Left ventricle myocardium inferior (tissue), 1 donor: Measurements from ENCODE around the gene ACTL8. TPM values are rescaled to one million over a fixed set of nuclear protein-coding genes. Genes with fewer than 3 reads are reported as not detected.
A peak's percentile ranks its signal among the peaks of the same experiment; 100 is the strongest.

Experiments used
- DNase-seq: peaks from one replicate; pipeline ENCODE4 v3.0.0-alpha.2; 2020
- H3K27ac ChIP-seq: fragments of 200-600 bp; replicated peaks from 2 replicates; pipeline ENCODE4 v1.8.0; 2021
- H3K27me3 ChIP-seq: fragments of 200-600 bp; 2 replicates; pipeline ENCODE4 v1.8.0; 2021; ENCODE audit warnings: low read depth
- H3K36me3 ChIP-seq: fragments of 200-600 bp; 2 replicates; pipeline ENCODE4 v1.8.0; 2021
- H3K4me1 ChIP-seq: fragments of 200-600 bp; 2 replicates; pipeline ENCODE4 v1.8.0; 2021
- H3K4me3 ChIP-seq: fragments of 200-600 bp; 2 replicates; pipeline ENCODE4 v1.8.0; 2021; ENCODE audit warnings: mild to moderate bottlenecking, moderate library complexity
- H3K9me3 ChIP-seq: fragments of 200-600 bp; replicated peaks from 2 replicates; pipeline ENCODE4 v1.8.0; 2021
- CTCF ChIP-seq: fragments of 200-600 bp; IDR thresholded peaks from 2 replicates; pipeline ENCODE4 v1.8.0; 2021; ENCODE audit warnings: antibody characterized with exemption, mild to moderate bottlenecking, borderline replicate concordance
- intact Hi-C: fragments of 100-400 bp; cut with micrococcal nuclease; formaldehyde crosslinking; loops from one replicate; pipeline ENCODE4 v1.11.0; 2022
- total RNA-seq: library from RNA; stranded (reverse); fragmentation: NEBNext Ultra II Directional; extraction: Animal tissue kit (Norgen Biotek cat#: 25700); gene quantifications from one replicate; pipeline ENCODE4 v1.2.1, GENCODE V29; 2021
- donor health status: DM: no; HTN: yes; CAD: no; lungs with severe emphysema.

ACTL8 gene
- total RNA-seq, 1 donor from 2014 or later, result not detected

DNA sequence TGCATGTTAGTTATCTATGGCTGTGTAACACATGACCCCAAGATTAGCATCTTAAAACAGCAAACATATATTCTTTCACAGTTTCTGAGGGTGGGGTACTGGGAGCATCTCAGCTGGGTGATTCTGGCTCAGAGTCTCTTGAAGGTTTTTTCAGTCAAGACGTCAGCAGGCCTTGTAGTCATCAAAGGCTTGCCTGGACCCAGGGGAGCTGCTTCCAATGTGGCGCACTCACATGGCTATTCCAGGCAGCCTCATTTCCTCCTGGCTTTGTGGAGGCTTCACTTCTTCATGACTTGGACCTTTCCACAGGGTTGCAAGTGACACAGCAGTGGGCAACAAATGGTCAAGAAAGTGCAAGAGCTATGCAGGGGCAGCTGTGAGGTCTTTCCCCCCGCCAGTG lies 114.7 kb downstream of the ACTL8 start:
- Histone ChIP-seq H3K27me3 (no peaks in the 10 kb centered on the region), H3K27ac (no peak overlapping the region), H3K9me3 (no peaks in the 10 kb centered on the region), H3K36me3 (no peaks in the 10 kb centered on the region), H3K4me1 (peaks cover 21% of the 10 kb centered on the region), H3K4me3 (no peak overlapping the region)
- no peak for DNase-seq
- no peak for TF ChIP-seq CTCF
- intact Hi-C loops, result no loop called here

DNA sequence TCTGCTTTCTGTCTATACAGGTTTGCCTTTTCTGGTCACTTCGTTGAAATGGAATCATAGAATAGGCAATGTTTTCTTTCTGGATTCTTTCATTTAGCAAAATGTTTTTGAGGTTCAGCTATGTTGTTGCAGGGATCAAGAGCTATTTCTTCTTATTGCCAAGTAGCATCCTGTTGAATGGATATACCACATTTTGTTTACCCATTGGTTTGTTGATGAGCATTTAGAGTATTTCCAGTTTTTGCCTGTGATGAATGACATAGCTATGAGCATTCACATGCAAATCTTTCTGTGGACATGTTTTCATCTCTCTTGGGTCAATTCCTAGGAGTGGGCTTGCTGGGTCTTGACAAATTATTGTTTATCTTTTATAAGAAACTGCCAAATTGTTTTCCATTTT lies 115.5 kb downstream of the ACTL8 start:
- peaks cover 29% of the 10 kb centered on the region for H3K4me1 ChIP-seq
- TF ChIP-seq CTCF, result no peak
- no peak for DNase-seq

GRCh38 chr1:17873007-17873675 lies 118.0 kb downstream of the ACTL8 start:
- Histone ChIP-seq H3K27ac (peak overlapping the region; percentile 58), H3K4me3 (no peak overlapping the region), H3K27me3 (no peaks in the 10 kb centered on the region), H3K9me3 (no peaks in the 10 kb centered on the region), H3K36me3 (no peaks in the 10 kb centered on the region), H3K4me1 (peaks cover 31% of the 10 kb centered on the region)
- peak; percentile 73 for DNase-seq
- intact Hi-C loops, result no loop called here
- no peak for TF ChIP-seq CTCF

More for the DNA sequence above, 115.5 kb downstream of the ACTL8 start:
- intact Hi-C loops, result no loop called here
- Histone ChIP-seq H3K27me3 (no peaks in the 10 kb centered on the region), H3K9me3 (no peaks in the 10 kb centered on the region), H3K36me3 (no peaks in the 10 kb centered on the region), H3K27ac (no peak overlapping the region), H3K4me3 (no peak overlapping the region)

DNA sequence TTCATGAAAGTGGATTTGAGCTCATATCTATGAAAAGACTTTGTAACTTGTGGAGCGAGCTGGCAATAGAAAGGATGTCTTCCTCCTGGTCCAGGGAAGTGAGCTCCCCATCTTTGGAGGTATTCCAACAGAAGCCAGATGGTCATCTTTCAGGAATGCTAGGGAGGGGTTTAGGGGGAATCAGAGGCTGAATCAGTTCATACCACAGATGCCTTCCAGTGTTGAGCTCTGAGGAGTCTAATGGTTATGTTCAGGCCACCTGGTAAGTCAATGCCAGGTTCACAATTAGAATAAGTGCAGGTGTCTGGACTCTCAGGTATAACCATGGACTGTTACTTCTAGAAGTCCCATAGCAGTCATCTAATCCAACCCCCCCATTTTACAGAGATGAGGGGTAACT lies 119.1 kb downstream of the ACTL8 start:
- no peaks in the 10 kb centered on the region for H3K9me3 ChIP-seq
- intact Hi-C loops, result no loop called here
- DNase-seq, result no peak
- H3K36me3 ChIP-seq, result no peaks in the 10 kb centered on the region
- no peaks in the 10 kb centered on the region for H3K27me3 ChIP-seq
- H3K4me1 ChIP-seq, result peaks cover 35% of the 10 kb centered on the region
- peak overlapping the region; percentile 74 for H3K27ac ChIP-seq
- H3K4me3 ChIP-seq, result no peak overlapping the region
- TF ChIP-seq CTCF, result no peak

DNA sequence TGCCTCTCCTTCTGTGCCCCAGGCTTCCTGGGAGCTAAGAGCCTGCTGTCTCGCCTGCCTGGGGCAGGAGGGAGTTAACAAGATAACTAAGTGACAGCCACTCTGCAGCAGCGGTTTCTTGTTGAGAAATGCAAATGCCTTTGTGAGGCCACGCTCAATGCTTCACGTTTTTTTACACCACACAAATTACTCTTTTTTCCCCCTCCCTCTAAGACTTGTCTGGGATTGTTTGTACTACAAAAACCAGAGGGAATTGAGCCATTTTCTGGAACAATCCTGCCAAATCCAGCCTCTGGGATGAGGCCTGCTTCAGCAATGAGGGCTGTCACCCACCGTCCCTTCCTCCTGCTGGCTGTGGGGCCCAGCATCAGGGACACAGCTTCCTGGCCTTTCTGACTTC lies 119.6 kb downstream of the ACTL8 start:
- Histone ChIP-seq H3K4me1 (peaks cover 37% of the 10 kb centered on the region), H3K27ac (peak overlapping the region; percentile 74), H3K4me3 (no peak overlapping the region), H3K9me3 (no peaks in the 10 kb centered on the region), H3K36me3 (no peaks in the 10 kb centered on the region), H3K27me3 (peaks cover 2% of the 10 kb centered on the region)
- DNase-seq, result no peak
- no peak for TF ChIP-seq CTCF
- intact Hi-C loops, result no loop called here
